Measurements from ENCODE around the gene MLYCD.

Gene MLYCD

DNA sequence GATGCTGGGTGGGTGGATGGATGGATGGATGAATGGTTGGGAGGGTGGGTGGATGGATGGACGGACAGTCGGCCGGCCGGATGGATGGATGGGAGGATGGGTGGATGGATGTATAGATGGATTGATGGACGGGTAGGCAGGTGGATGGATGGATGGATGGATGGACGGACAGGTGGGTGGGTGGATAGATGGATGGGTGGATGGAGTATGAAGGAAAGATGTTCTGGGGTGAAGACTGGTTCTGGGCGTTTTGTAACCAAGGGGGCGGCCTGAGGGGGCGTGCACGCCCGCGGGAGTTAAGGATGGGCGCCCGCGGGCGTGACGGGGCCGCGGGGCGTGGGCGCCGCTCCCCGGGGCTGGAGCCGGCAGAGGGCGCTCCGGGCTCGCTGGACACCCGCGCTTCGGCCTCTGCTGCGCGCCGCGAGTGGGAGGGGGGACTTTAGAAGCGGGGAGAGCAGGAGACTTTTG is 69.0 kb downstream of the MLYCD start, which contains the start of gene NECAB2 (continued):
- TF ChIP-seq ZNF202 (tag by site-specific recombination; IDR thresholded peaks at IDR 0.05; ENCODE audit: borderline replicate concordance) (no peak), ZSCAN5A (tag by site-specific recombination; IDR thresholded peaks at IDR 0.05) (no peak), ZBTB44 (tag by site-specific recombination; IDR thresholded peaks at IDR 0.05) (no peak), ZNF10 (tag by site-specific recombination; IDR thresholded peaks at IDR 0.05) (no peak), ZNF707 (tag by site-specific recombination; IDR thresholded peaks at IDR 0.05) (no peak), GLI4 (tag by site-specific recombination; IDR thresholded peaks at IDR 0.05) (no peak), REPIN1 (tag by site-specific recombination; IDR thresholded peaks at IDR 0.05; ENCODE audit: low read depth) (no peak; the same call in 1 of the 2 replicates), GFI1B (tag by site-specific recombination; IDR thresholded peaks at IDR 0.05) (no peak), ZBTB17 (tag by site-specific recombination; IDR thresholded peaks at IDR 0.05) (peak; percentile 92), ZFP41 (tag by site-specific recombination; IDR thresholded peaks at IDR 0.05; ENCODE audit: borderline replicate concordance) (no peak), ZNF692 (tag by site-specific recombination; IDR thresholded peaks at IDR 0.05) (no peak), ZNF394 (tag by site-specific recombination; IDR thresholded peaks at IDR 0.05; ENCODE audit: borderline replicate concordance) (no peak), ZSCAN18 (tag by site-specific recombination; IDR thresholded peaks at IDR 0.05) (no peak), ZBTB7A (tag by site-specific recombination; IDR thresholded peaks at IDR 0.05; ENCODE audit: low read depth) (peak; percentile 59; the same call in 1 of the 2 replicates), ZNF514 (tag by site-specific recombination; IDR thresholded peaks at IDR 0.05) (no peak), BCL11B (tag by site-specific recombination; IDR thresholded peaks at IDR 0.05; ENCODE audit: low read depth) (no peak), ZNF670 (tag by site-specific recombination; IDR thresholded peaks at IDR 0.05; ENCODE audit: low read depth) (no peak), ZNF48 (tag by site-specific recombination; IDR thresholded peaks at IDR 0.05) (no peak), PRDM1 (tag by site-specific recombination; IDR thresholded peaks at IDR 0.05) (no peak), ZNF211 (tag by site-specific recombination; IDR thresholded peaks at IDR 0.05; ENCODE audit: low read depth) (no peak), ZNF155 (tag by site-specific recombination; IDR thresholded peaks at IDR 0.05) (no peak), ZNF121 (tag by site-specific recombination; IDR thresholded peaks at IDR 0.05) (no peak), ZNF629 (tag by site-specific recombination; IDR thresholded peaks at IDR 0.05) (no peak), ZNF433 (tag by site-specific recombination; IDR thresholded peaks at IDR 0.05; ENCODE audit: low read depth) (no peak), ZNF350 (tag by site-specific recombination; IDR thresholded peaks at IDR 0.05) (no peak), ZNF621 (tag by site-specific recombination; IDR thresholded peaks at IDR 0.05) (no peak)
- TF ChIP-seq, protein P1, sequence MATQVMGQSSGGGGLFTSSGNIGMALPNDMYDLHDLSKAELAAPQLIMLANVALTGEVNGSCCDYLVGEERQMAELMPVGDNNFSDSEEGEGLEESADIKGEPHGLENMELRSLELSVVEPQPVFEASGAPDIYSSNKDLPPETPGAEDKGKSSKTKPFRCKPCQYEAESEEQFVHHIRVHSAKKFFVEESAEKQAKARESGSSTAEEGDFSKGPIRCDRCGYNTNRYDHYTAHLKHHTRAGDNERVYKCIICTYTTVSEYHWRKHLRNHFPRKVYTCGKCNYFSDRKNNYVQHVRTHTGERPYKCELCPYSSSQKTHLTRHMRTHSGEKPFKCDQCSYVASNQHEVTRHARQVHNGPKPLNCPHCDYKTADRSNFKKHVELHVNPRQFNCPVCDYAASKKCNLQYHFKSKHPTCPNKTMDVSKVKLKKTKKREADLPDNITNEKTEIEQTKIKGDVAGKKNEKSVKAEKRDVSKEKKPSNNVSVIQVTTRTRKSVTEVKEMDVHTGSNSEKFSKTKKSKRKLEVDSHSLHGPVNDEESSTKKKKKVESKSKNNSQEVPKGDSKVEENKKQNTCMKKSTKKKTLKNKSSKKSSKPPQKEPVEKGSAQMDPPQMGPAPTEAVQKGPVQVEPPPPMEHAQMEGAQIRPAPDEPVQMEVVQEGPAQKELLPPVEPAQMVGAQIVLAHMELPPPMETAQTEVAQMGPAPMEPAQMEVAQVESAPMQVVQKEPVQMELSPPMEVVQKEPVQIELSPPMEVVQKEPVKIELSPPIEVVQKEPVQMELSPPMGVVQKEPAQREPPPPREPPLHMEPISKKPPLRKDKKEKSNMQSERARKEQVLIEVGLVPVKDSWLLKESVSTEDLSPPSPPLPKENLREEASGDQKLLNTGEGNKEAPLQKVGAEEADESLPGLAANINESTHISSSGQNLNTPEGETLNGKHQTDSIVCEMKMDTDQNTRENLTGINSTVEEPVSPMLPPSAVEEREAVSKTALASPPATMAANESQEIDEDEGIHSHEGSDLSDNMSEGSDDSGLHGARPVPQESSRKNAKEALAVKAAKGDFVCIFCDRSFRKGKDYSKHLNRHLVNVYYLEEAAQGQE (tag by site-specific recombination; IDR thresholded peaks at IDR 0.05) = no peak
- TF ChIP-seq, protein P2, sequence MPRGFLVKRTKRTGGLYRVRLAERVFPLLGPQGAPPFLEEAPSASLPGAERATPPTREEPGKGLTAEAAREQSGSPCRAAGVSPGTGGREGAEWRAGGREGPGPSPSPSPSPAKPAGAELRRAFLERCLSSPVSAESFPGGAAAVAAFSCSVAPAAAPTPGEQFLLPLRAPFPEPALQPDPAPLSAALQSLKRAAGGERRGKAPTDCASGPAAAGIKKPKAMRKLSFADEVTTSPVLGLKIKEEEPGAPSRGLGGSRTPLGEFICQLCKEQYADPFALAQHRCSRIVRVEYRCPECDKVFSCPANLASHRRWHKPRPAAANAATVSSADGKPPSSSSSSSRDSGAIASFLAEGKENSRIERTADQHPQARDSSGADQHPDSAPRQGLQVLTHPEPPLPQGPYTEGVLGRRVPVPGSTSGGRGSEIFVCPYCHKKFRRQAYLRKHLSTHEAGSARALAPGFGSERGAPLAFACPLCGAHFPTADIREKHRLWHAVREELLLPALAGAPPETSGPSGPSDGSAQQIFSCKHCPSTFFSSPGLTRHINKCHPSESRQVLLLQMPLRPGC (tag by site-specific recombination; IDR thresholded peaks at IDR 0.05) = no peak
- TF ChIP-seq, protein P3, sequence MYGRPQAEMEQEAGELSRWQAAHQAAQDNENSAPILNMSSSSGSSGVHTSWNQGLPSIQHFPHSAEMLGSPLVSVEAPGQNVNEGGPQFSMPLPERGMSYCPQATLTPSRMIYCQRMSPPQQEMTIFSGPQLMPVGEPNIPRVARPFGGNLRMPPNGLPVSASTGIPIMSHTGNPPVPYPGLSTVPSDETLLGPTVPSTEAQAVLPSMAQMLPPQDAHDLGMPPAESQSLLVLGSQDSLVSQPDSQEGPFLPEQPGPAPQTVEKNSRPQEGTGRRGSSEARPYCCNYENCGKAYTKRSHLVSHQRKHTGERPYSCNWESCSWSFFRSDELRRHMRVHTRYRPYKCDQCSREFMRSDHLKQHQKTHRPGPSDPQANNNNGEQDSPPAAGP (tag by site-specific recombination; IDR thresholded peaks at IDR 0.05) = no peak

All from HEK293 (cell line).